Endothelial cell of umbilical vein (primary cell): Measurements from ENCODE around the gene SOX21. TPM values are rescaled to one million over a fixed set of nuclear protein-coding genes. Genes with fewer than 3 reads are reported as not detected.

Experiments
- BruUV-seq: library from RNA; stranded (reverse); fragments of 400-500 nt; replicated peaks from 2 replicates; lab custom pipeline; 2021; lab: Mats Ljungman, UMichigan
- CTCF ChIA-PET: fragments of 300-600, 350-600 bp; sonication (Branson Sonifier 250); formaldehyde crosslinking; loops from one replicate; lab custom pipeline; 2021; ENCODE audit warnings: antibody characterized with exemption, inconsistent platforms; lab: Charles Lee
- POLR2A ChIA-PET: fragments of 300-600, 350-600 bp; sonication (Branson Sonifier 250); formaldehyde crosslinking; loops from one replicate; lab custom pipeline; 2021; ENCODE audit warnings: antibody characterized with exemption, inconsistent platforms; lab: Charles Lee
- DNase-seq: peaks from one replicate; pipeline ENCODE4 v3.0.0-alpha.2; 2011; ENCODE audit warnings: low read depth, low spot score
- FAIRE-seq: peaks from 2 replicates; lab custom pipeline; 2011; peaks lifted over from hg19 to GRCh38; lab: Jason Lieb, UNC
- H2AFZ ChIP-seq: 2 replicates; pipeline ENCODE4 v1.6.0; 2012; ENCODE audit warnings: low read depth, low read length, control low read depth, inconsistent platforms
- H3K27ac ChIP-seq: 2 replicates; pipeline ENCODE4 v1.5.1; 2011; ENCODE audit warnings: low read depth, mild to moderate bottlenecking, control low read depth, low read length, moderate library complexity; ENCODE audit not compliant: insufficient read depth
- H3K27me3 ChIP-seq, 2 experiments: 2 replicates each; pipeline versions ENCODE4 v1.6.0 to v1.6.1; 2011; ENCODE audit warnings: low read length in 2 of 2, mixed read lengths in 1 of 2; ENCODE audit not compliant: control insufficient read depth in 2 of 2, insufficient read depth in 2 of 2
- H3K36me3 ChIP-seq, 2 experiments: 2 replicates in 1 of 2; 3 replicates in 1 of 2; pipeline ENCODE4 v1.5.1; 2011; ENCODE audit warnings: low read length in 2 of 2, mild to moderate bottlenecking in 1 of 2, moderate library complexity in 1 of 2; ENCODE audit not compliant: control insufficient read depth in 2 of 2, insufficient read depth in 2 of 2; ENCODE audit errors: extremely low read depth in 1 of 2
- H3K4me1 ChIP-seq: 3 replicates; pipeline ENCODE4 v1.5.1; 2011; ENCODE audit warnings: mild to moderate bottlenecking, low read length; ENCODE audit not compliant: control insufficient read depth, insufficient read depth; ENCODE audit errors: extremely low read depth
- H3K4me2 ChIP-seq: 2 replicates; pipeline ENCODE4 v1.6.1; 2011; ENCODE audit warnings: low read length, control low read depth, mixed read lengths; ENCODE audit not compliant: insufficient read depth
- H3K4me3 ChIP-seq, 3 experiments: fragments of 200-600 bp in 1 of 3; sonication (generic), shearing (Covaris generic) in 1 of 3; replicated peaks in 1 of 3; 2 replicates each; pipeline ENCODE4 v1.5.1; 2011 to 2016; ENCODE audit warnings: control low read depth in 3 of 3, low read length in 3 of 3, mild to moderate bottlenecking in 2 of 3, inconsistent platforms in 1 of 3, low read depth in 1 of 3, moderate library complexity in 1 of 3; ENCODE audit not compliant: insufficient read depth in 1 of 3
- H3K79me2 ChIP-seq: 2 replicates; pipeline ENCODE4 v1.6.0; 2012; ENCODE audit warnings: low read length, inconsistent platforms; ENCODE audit not compliant: control insufficient read depth, insufficient read depth
- H3K9ac ChIP-seq: replicated peaks from 2 replicates; pipeline ENCODE3; 2011; ENCODE audit warnings: low read length, control low read depth; ENCODE audit not compliant: insufficient read depth; ENCODE audit errors: extremely low read depth
- H3K9me1 ChIP-seq: replicated peaks from 3 replicates; pipeline ENCODE4 v1.6.0; 2011; ENCODE audit warnings: mild to moderate bottlenecking, low read length; ENCODE audit not compliant: control insufficient read depth, insufficient read depth; ENCODE audit errors: extremely low read depth
- H3K9me3 ChIP-seq: replicated peaks from 2 replicates; pipeline ENCODE4 v1.5.1; 2012; ENCODE audit warnings: low read length, inconsistent platforms; ENCODE audit not compliant: control insufficient read depth, insufficient read depth
- H4K20me1 ChIP-seq: replicated peaks from 2 replicates; pipeline ENCODE3; 2011; ENCODE audit warnings: mild to moderate bottlenecking, low read length; ENCODE audit not compliant: control insufficient read depth, insufficient read depth; ENCODE audit errors: extremely low read depth
- EZH2 ChIP-seq: IDR thresholded peaks from 2 replicates; pipeline ENCODE4 v1.6.1; 2012; ENCODE audit warnings: borderline replicate concordance, low read depth, mild to moderate bottlenecking, moderate library complexity, low read length, inconsistent platforms; ENCODE audit not compliant: severe bottlenecking
- FOS ChIP-seq: IDR thresholded peaks from 2 replicates; pipeline ENCODE4 v1.6.1; 2011; ENCODE audit warnings: mild to moderate bottlenecking, low read length, moderate library complexity, borderline replicate concordance; ENCODE audit not compliant: insufficient read depth
- GATA2 ChIP-seq: IDR thresholded peaks from 2 replicates; pipeline ENCODE4 v1.7.0; 2011; ENCODE audit warnings: low read depth, mild to moderate bottlenecking, moderate library complexity, mixed read lengths, low read length; ENCODE audit not compliant: insufficient read length, insufficient read depth
- JUN ChIP-seq: IDR thresholded peaks from 2 replicates; pipeline ENCODE4 v1.6.1; 2011; ENCODE audit warnings: borderline replicate concordance, low read depth; ENCODE audit not compliant: insufficient read length, insufficient read depth
- MYC ChIP-seq: IDR thresholded peaks from one replicate; pipeline ENCODE4 v1.6.1; 2011; ENCODE audit warnings: mild to moderate bottlenecking, low read depth, low read length
- POLR2A ChIP-seq: IDR thresholded peaks from 2 replicates; pipeline ENCODE4 v1.6.1; 2012; ENCODE audit warnings: low read depth, mild to moderate bottlenecking, control low read depth, low read length
- POLR2AphosphoS5 ChIP-seq: IDR thresholded peaks from 2 replicates; pipeline ENCODE4 v1.6.1; 2012; ENCODE audit warnings: low read depth, mild to moderate bottlenecking, control low read depth, low read length, moderate library complexity; ENCODE audit not compliant: insufficient read depth
- dilution Hi-C: fragments of 300-500 bp; cut with MboI; formaldehyde crosslinking; loops from one replicate; pipeline ENCODE4 v1.15.0; 2019; ENCODE audit warnings: low sequenced_read_pairs; ENCODE audit not compliant: extremely low pct_ligation_motif_present
- intact Hi-C: fragments of 100-400 bp; cut with micrococcal nuclease; formaldehyde crosslinking; loops from one replicate; pipeline ENCODE4 v1.10.0; 2022
- polyA plus RNA-seq, 4 experiments: library from polyadenylated mRNA; depleted of rRNA in 3 of 4; stranded (reverse) in 3 of 4; unstranded in 1 of 4; fragments of >200 nt; gene quantifications; 2 replicates each; pipeline versions ENCODE4 v1.2.1 to v1.2.3, GENCODE V29; 2011 to 2012; ENCODE audit warnings: missing spikeins in 1 of 4
- total RNA-seq: library from RNA; stranded (reverse); gene quantifications from 2 replicates; pipeline ENCODE4 v1.2.3, GENCODE V29; 2021
- TF ChIP-seq, protein P1 (sequence below), 2 donors: IDR thresholded peaks; 1 replicate in 1 of 2; 2 replicates in 1 of 2; pipeline ENCODE4 v1.5.1; 2011; ENCODE audit warnings: low read length in 2 of 2, mild to moderate bottlenecking in 2 of 2, moderate library complexity in 2 of 2, control low read depth in 1 of 2, inconsistent platforms in 1 of 2, low read depth in 1 of 2; ENCODE audit not compliant: insufficient read depth in 1 of 2; ENCODE audit errors: extremely low read depth in 1 of 2
- TF ChIP-seq, protein P2 (sequence below): IDR thresholded peaks from 2 replicates; pipeline ENCODE4 v1.6.1; 2011; ENCODE audit not compliant: insufficient read depth, insufficient read length

The SOX21 gene
- total and polyA plus RNA-seq, 2 donors (not counting 3 experiments of a cell fraction or from before 2014, with no cell fraction given) = not detected

DNA sequence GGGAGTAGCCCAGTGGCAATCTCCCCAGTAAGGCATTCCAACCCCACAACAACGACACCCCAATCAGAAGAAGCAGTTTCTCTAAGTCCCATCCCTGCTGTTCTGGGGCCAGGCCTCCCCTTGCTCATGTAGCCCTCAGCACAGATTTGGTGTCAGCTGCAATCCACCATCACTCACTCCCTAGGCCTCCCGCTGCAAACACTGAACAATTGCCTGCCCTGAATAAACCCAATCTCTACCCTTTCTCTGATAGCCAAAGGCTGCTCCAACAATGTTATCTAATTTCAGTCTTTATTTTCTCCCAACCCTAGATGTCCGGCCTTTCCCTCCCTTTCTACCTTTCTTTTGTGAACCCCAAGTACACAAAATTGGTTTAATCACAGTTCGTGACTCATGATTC is 5.6 kb upstream of the SOX21 start:
- no peak overlapping the region for H3K4me2 ChIP-seq
- H4K20me1 ChIP-seq = no peaks in the 10 kb centered on the region
- H3K9ac ChIP-seq = no peak overlapping the region
- H3K9me3 ChIP-seq = no peaks in the 10 kb centered on the region
- intact Hi-C loops (loop anchor here (10.0 kb wide), 1 partner anchor 137 kb away; no protein-coding TSS in a partner anchor), dilution Hi-C loops (no loop called here)
- BruUV-seq = no TSS peak
- no peaks in the 10 kb centered on the region for H3K36me3 ChIP-seq
- CTCF ChIA-PET = interaction anchor here (1.3 to 4.0 kb wide), 5 partner anchors 9 to 441 kb away, joined by 3 to 80 read pairs (median 4); no protein-coding TSS in a partner anchor
- H3K9me1 ChIP-seq = no peaks in the 10 kb centered on the region
- no peak overlapping the region for H3K27ac ChIP-seq
- TF ChIP-seq MYC = no peak
- no peak for TF ChIP-seq GATA2
- TF ChIP-seq EZH2 = no peak
- no peak for TF ChIP-seq FOS
- TF ChIP-seq JUN = no peak
- TF ChIP-seq POLR2AphosphoS5 = no peak
- TF ChIP-seq, protein P1, sequence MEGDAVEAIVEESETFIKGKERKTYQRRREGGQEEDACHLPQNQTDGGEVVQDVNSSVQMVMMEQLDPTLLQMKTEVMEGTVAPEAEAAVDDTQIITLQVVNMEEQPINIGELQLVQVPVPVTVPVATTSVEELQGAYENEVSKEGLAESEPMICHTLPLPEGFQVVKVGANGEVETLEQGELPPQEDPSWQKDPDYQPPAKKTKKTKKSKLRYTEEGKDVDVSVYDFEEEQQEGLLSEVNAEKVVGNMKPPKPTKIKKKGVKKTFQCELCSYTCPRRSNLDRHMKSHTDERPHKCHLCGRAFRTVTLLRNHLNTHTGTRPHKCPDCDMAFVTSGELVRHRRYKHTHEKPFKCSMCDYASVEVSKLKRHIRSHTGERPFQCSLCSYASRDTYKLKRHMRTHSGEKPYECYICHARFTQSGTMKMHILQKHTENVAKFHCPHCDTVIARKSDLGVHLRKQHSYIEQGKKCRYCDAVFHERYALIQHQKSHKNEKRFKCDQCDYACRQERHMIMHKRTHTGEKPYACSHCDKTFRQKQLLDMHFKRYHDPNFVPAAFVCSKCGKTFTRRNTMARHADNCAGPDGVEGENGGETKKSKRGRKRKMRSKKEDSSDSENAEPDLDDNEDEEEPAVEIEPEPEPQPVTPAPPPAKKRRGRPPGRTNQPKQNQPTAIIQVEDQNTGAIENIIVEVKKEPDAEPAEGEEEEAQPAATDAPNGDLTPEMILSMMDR (IDR thresholded peaks at IDR 0.05; ENCODE audit: extremely low read depth in 1 of 2, insufficient read depth in 1 of 2, low read depth in 1 of 2, low read length in 2 of 2) = no peak
- no peak for TF ChIP-seq POLR2A
- TF ChIP-seq, protein P2, sequence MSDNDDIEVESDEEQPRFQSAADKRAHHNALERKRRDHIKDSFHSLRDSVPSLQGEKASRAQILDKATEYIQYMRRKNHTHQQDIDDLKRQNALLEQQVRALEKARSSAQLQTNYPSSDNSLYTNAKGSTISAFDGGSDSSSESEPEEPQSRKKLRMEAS = no peak
- H3K4me1 ChIP-seq = no peaks in the 10 kb centered on the region
- peaks cover 29 to 47% of the 10 kb centered on the region in 2 experiments for H3K27me3 ChIP-seq
- H2AFZ ChIP-seq = no peak overlapping the region
- FAIRE-seq (no peak), DNase-seq (no peak)
- H3K79me2 ChIP-seq = no peaks in the 10 kb centered on the region
- no peak overlapping the region for H3K4me3 ChIP-seq
- POLR2A ChIA-PET = no interaction called here
